Epithelial cell of esophagus (primary cell): Measurements from ENCODE around the gene ADAM10.
"Not testable (repeated sequence)": the region's sequence is repeated elsewhere in the genome, so short reads cannot be mapped to it uniquely, and the experiment has no call there.

Experiments used
- DNase-seq: peaks from one replicate; pipeline ENCODE4 v3.0.0; 2010; ENCODE audit warnings: low read depth
- H3K4me3 ChIP-seq: 2 replicates; pipeline ENCODE4 v1.5.1; 2011; ENCODE audit warnings: mild to moderate bottlenecking, low read length, control low read depth
- TF ChIP-seq, protein P1 (sequence below): IDR thresholded peaks from 2 replicates; pipeline ENCODE4 v1.5.1; 2011; ENCODE audit warnings: low read depth, mild to moderate bottlenecking, low read length, control low read depth, inconsistent platforms; ENCODE audit not compliant: insufficient read depth; ENCODE audit errors: missing control alignments

Gene ADAM10

DNA sequence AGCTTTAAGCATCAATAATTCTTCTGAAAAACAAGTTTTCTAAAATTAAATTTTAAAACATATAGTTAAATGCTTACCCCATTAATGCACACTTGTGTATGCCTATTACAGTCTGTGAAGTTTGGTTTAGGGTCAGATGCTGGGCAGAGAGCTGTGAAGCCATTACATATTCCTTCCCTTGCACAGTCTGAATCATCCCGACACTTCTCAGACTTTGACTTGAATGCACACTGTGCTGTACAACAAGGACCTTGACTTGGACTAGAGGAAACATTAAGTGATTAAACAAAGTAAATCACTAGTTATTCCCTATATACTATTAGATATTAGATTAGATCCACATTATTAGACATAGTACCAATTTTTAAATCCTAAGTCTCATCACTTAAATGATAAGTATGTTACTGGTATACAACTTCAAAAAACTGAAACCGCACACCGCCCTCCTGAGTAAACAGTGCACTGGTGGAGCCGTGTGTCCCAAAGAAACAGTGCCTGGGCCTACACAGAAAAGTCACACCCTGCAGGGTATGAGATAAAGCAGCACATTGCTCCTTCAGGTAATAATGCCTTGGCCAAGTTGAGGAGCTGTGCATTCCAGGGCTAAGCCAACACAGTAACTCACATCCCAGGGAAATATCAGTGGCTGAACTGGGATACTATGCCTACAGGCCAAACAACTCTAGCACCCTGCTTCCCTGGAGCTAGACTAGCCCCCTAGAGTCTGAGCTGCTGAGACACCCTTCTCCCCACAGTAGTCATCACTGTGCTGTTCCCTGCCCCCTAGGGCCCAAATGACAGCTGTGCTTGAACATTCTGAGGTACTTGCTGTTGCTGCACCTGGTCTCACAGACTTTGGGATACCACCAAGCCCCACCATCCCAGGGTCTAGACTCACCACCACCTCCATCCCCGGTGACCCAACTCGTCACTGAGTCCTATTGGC is 137.5 kb downstream of the ADAM10 start:
- H3K4me3 ChIP-seq, result no peak overlapping the region
- DNase-seq, result no peak
- TF ChIP-seq, protein P1, sequence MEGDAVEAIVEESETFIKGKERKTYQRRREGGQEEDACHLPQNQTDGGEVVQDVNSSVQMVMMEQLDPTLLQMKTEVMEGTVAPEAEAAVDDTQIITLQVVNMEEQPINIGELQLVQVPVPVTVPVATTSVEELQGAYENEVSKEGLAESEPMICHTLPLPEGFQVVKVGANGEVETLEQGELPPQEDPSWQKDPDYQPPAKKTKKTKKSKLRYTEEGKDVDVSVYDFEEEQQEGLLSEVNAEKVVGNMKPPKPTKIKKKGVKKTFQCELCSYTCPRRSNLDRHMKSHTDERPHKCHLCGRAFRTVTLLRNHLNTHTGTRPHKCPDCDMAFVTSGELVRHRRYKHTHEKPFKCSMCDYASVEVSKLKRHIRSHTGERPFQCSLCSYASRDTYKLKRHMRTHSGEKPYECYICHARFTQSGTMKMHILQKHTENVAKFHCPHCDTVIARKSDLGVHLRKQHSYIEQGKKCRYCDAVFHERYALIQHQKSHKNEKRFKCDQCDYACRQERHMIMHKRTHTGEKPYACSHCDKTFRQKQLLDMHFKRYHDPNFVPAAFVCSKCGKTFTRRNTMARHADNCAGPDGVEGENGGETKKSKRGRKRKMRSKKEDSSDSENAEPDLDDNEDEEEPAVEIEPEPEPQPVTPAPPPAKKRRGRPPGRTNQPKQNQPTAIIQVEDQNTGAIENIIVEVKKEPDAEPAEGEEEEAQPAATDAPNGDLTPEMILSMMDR, result no peak

DNA sequence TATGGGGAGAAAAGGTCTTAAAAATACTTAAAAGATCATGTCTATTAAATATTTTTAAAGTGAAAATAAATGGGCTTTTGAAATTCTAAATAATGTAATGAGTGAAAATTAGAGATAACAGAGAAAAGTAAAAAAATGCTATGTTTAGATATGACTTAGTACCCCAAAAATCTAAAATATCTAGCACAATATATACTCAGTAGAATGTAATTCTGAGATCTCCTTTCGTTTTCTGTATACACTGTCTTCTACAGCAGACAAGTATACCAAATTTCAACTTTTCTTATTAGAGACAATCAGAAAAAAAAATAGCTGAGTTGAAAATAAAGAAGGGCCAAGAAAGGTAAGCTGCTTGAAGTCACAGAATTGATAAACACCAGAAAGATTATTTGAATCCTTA is 140.8 kb downstream of the ADAM10 start:
- H3K4me3 ChIP-seq, result no peak overlapping the region
- TF ChIP-seq, protein P1, result no peak
- no peak for DNase-seq

DNA sequence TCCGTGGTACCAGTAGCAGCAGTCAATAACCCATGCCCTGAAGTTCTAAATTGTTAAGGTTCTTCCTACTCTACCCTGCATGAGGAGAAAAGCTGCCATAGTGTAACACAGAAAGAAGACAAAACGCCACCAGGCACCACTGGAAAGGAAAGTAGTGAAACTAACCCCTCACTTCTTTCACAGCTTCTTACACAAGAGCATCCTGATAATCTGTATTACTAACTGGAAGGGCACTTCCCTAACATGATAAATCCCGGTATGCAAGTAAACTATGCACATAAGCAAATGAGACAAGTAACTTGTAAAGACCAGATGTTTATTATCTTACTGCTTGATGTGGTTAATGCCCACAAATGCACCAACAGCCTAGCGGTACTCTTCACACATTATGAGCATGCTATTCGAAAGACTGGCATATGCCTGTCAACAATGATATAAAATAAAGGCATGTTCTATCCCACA is 141.3 kb downstream of the ADAM10 start:
- peak; percentile 8 for DNase-seq
- no peak overlapping the region for H3K4me3 ChIP-seq
- TF ChIP-seq, protein P1, result no peak

DNA sequence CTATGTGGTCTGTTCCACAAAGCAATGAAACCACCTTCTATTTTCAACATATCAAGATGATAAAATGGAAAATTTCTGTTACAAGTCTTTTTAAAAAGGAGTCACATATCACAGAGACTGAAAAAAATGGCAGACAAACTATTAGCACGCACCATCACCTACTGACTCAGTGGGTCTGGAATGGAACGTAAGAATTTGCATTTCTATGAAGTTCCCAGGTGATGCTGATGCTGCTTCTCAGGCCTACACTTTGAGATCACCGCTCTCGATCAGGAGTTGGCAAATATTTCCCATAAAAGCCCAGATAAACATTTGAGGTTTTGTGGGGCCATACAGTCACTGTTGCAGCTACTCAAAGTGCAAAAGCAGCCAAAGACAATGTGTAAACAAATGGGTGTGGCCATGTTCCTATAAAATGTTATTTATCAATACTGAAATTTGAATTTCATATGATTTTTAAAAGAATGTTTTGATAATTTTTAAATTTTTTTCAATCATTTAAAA is 142.9 kb downstream of the ADAM10 start:
- H3K4me3 ChIP-seq, result no peak overlapping the region
- TF ChIP-seq, protein P1, result no peak
- no peak for DNase-seq

DNA sequence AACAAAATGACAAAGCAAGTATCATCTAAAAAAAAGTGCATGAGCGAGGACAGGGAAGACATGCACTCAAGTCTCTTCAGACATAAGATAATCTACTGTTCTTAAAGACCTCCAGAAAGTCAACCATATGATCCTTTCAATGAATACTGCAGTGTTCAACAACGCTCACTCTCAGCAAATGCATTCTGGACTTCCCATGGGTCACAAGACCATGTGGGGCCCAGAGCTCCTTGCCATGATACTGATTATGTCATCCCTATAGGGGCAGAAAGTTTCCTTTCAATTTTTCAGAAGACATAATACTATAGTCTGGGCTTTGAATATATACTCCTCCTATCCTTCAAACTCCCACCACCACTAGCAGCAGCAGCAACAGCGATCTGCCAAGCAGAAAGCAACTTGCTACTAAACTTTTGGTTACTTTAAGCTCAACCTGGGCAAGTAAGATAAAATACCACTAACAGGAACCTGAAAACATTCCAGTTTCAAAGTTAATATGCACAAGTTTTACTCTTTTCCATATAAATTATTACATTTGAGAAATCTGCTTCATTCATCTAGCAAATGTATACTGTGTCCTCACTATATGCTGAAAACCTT is 143.5 kb downstream of the ADAM10 start:
- no peak for DNase-seq
- TF ChIP-seq, protein P1, result no peak
- H3K4me3 ChIP-seq, result no peak overlapping the region

DNA sequence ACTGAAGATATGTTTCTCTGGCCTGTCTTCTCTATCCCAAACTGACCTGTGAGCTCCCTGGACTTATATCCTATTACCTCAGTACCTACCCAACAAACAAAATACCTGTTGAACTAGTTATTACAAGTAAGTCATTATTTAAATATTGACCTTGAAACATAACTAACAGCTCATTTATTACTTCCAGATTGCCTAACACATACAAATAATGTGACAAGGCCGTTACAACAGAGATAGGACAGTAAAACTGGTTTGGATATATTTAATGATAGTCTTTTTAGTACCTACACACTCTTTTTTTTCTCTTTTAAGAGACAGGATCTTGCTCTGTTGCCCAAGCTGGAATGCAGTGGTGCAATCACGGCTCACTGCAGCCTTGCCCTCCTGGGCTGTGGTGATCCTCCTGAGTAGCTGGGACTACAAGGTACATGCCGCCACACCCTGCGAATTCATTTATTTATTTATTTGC is 145.0 kb downstream of the ADAM10 start:
- no peak overlapping the region for H3K4me3 ChIP-seq
- TF ChIP-seq, protein P1, result no peak
- DNase-seq, result peak; percentile 68

DNA sequence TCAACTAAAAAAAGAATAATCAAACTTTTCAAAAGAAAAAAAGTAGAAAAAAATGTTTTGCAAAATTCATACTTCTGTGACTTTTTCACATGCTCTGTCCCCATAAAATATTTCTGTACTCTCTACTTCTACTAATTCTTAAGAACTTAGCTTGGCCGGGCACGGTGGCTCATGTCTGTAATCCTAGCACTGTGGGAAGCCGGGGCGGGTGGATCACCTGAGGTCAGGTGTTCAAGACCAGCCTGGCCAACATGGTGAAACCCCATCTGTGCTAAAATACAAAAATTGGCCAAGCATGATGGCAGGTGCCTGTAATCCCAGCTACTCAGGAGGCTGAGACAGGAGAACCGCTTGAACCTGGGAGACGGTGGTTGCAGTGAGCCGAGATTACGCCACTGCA is 145.6 kb downstream of the ADAM10 start:
- not testable (repeated sequence) for H3K4me3 ChIP-seq, DNase-seq
